IPS-18c (cell line): Measurements from ENCODE around the gene CDK15.
"Not testable (repeated sequence)": the region's sequence is repeated elsewhere in the genome, so short reads cannot be mapped to it uniquely, and the experiment has no call there.

Source experiments
- H3K4me3 ChIP-seq: 2 replicates; pipeline ENCODE4 v1.7.0; 2013; ENCODE audit warnings: low read depth, mild to moderate bottlenecking, low read length, moderate library complexity; ENCODE audit not compliant: insufficient read depth
- H3K9me3 ChIP-seq: one replicate; pipeline ENCODE4 v1.6.1; 2013; ENCODE audit warnings: mild to moderate bottlenecking, low read length, moderate library complexity; ENCODE audit not compliant: control insufficient read depth, insufficient read depth

Gene CDK15

GRCh38 chr2:201784563-201784962, 21.8 kb upstream of the CDK15 start:
- H3K9me3 ChIP-seq: no peaks in the 10 kb centered on the region
- no peak overlapping the region for H3K4me3 ChIP-seq

- Histone ChIP-seq H3K9me3 (no peaks in the 10 kb centered on the region), H3K4me3 (no peak overlapping the region)
These were observed 21.2 kb upstream of the CDK15 start for GRCh38 chr2:201785135-201785534.

- Histone ChIP-seq H3K4me3 (no peak overlapping the region), H3K9me3 (no peaks in the 10 kb centered on the region)
These were observed 19.9 kb upstream of the CDK15 start for GRCh38 chr2:201786471-201786870.

- Histone ChIP-seq H3K4me3 (no peak overlapping the region), H3K9me3 (no peaks in the 10 kb centered on the region)
These were observed 18.0 kb upstream of the CDK15 start for GRCh38 chr2:201788371-201788770.

- H3K9me3 ChIP-seq: no peaks in the 10 kb centered on the region
These were observed 16.9 kb upstream of the CDK15 start for GRCh38 chr2:201789395-201789794.

GRCh38 chr2:201790291-201790690, 16.0 kb upstream of the CDK15 start:
- H3K9me3 ChIP-seq: no peaks in the 10 kb centered on the region
- H3K4me3 ChIP-seq: no peak overlapping the region

More at GRCh38 chr2:201789395-201789794, 16.9 kb upstream of the CDK15 start:
- no peak overlapping the region for H3K4me3 ChIP-seq

GRCh38 chr2:201790989-201791388, 15.3 kb upstream of the CDK15 start:
- no peaks in the 10 kb centered on the region for H3K9me3 ChIP-seq
- no peak overlapping the region for H3K4me3 ChIP-seq

GRCh38 chr2:201793631-201794030, 12.7 kb upstream of the CDK15 start:
- H3K9me3 ChIP-seq: no peaks in the 10 kb centered on the region
- no peak overlapping the region for H3K4me3 ChIP-seq

GRCh38 chr2:201794294-201794693, 12.0 kb upstream of the CDK15 start:
- H3K4me3 ChIP-seq: no peak overlapping the region
- no peaks in the 10 kb centered on the region for H3K9me3 ChIP-seq

GRCh38 chr2:201795607-201796477, 10.5 kb upstream of the CDK15 start:
- Histone ChIP-seq H3K9me3 (no peaks in the 10 kb centered on the region), H3K4me3 (no peak overlapping the region)

GRCh38 chr2:201796478-201796865, 9.9 kb upstream of the CDK15 start:
- Histone ChIP-seq H3K9me3 (no peaks in the 10 kb centered on the region), H3K4me3 (no peak overlapping the region)

GRCh38 chr2:201797175-201797840, 9.0 kb upstream of the CDK15 start:
- H3K4me3 ChIP-seq: no peak overlapping the region

GRCh38 chr2:201798252-201798913, 8.0 kb upstream of the CDK15 start:
- Histone ChIP-seq H3K4me3 (no peak overlapping the region), H3K9me3 (no peaks in the 10 kb centered on the region)

More at GRCh38 chr2:201797175-201797840, 9.0 kb upstream of the CDK15 start:
- no peaks in the 10 kb centered on the region for H3K9me3 ChIP-seq

GRCh38 chr2:201798914-201799285, 7.4 kb upstream of the CDK15 start:
- not testable (repeated sequence) for H3K4me3 ChIP-seq, H3K9me3 ChIP-seq

- H3K9me3 ChIP-seq: no peaks in the 10 kb centered on the region
- no peak overlapping the region for H3K4me3 ChIP-seq
These were observed 1.2 kb downstream of the CDK15 start for GRCh38 chr2:201807452-201807999.

GRCh38 chr2:201808027-201808426, 1.7 kb downstream of the CDK15 start:
- no peaks in the 10 kb centered on the region for H3K9me3 ChIP-seq
- no peak overlapping the region for H3K4me3 ChIP-seq

- Histone ChIP-seq H3K9me3 (no peaks in the 10 kb centered on the region), H3K4me3 (no peak overlapping the region)
These were observed 3.3 kb downstream of the CDK15 start for GRCh38 chr2:201809633-201810032.

- H3K4me3 ChIP-seq, H3K9me3 ChIP-seq: not testable (repeated sequence)
These were observed 4.3 kb downstream of the CDK15 start for GRCh38 chr2:201810604-201811003.
